Esophagus (tissue), 2 donors: ENCODE measurements around the gene NQO2. TPM values are rescaled to one million over a fixed set of nuclear protein-coding genes. Genes with fewer than 3 reads are reported as not detected.
"Not testable (repeated sequence)": the region's sequence is repeated elsewhere in the genome, so short reads cannot be mapped to it uniquely, and the experiment has no call there.

Source experiments
- H3K27ac ChIP-seq, 2 donors: one replicate each; pipeline ENCODE4 v1.5.1; 2013; ENCODE audit warnings: low read depth in 2 of 2, mild to moderate bottlenecking in 2 of 2, inconsistent platforms in 1 of 2, low read length in 1 of 2, moderate library complexity in 1 of 2
- H3K27me3 ChIP-seq, 2 donors: one replicate each; pipeline ENCODE4 v1.6.1; 2013; ENCODE audit warnings: low read length in 2 of 2, control low read depth in 1 of 2, mild to moderate bottlenecking in 1 of 2; ENCODE audit not compliant: insufficient read depth in 2 of 2, control insufficient read depth in 1 of 2
- H3K36me3 ChIP-seq, 2 donors: one replicate each; pipeline ENCODE4 v1.6.1; 2013; ENCODE audit warnings: low read length in 1 of 2; ENCODE audit not compliant: control insufficient read depth in 2 of 2, insufficient read depth in 2 of 2
- H3K4me1 ChIP-seq, 2 donors: one replicate each; pipeline ENCODE4 v1.6.1; 2013; ENCODE audit warnings: low read length in 1 of 2; ENCODE audit not compliant: control insufficient read depth in 2 of 2, insufficient read depth in 2 of 2
- H3K4me3 ChIP-seq, 2 donors: one replicate each; pipeline ENCODE4 v1.5.1; 2013; ENCODE audit warnings: low read length in 2 of 2, mild to moderate bottlenecking in 2 of 2, low read depth in 1 of 2, moderate library complexity in 1 of 2
- H3K9me3 ChIP-seq, 2 donors: one replicate each; pipeline ENCODE4 v1.6.1; 2013; ENCODE audit warnings: mild to moderate bottlenecking in 2 of 2, low read depth in 1 of 2, low read length in 1 of 2, moderate library complexity in 1 of 2; ENCODE audit not compliant: control insufficient read depth in 2 of 2, insufficient read depth in 1 of 2
- WGBS, 2 donors: extraction: QIAGEN DNeasy Blood & Tissue Kit; methylation state at CpG; one replicate each; pipeline ENCODE4 v1.1.7; 2013; 5-methylcytosine and 5-hydroxymethylcytosine counted together
- polyA plus RNA-seq, 2 donors: library from polyadenylated mRNA; stranded (reverse); fragments of 200-250 nt; gene quantifications; one replicate each; pipeline ENCODE4 v1.2.3, GENCODE V29; 2013
- donor health status: healthy with polysubstance abuse.
- donor health status: Bipolar disorder and iron deficiency.

The NQO2 gene
- polyA plus RNA-seq, 2 donors: 24.2 to 40.0 TPM

DNA sequence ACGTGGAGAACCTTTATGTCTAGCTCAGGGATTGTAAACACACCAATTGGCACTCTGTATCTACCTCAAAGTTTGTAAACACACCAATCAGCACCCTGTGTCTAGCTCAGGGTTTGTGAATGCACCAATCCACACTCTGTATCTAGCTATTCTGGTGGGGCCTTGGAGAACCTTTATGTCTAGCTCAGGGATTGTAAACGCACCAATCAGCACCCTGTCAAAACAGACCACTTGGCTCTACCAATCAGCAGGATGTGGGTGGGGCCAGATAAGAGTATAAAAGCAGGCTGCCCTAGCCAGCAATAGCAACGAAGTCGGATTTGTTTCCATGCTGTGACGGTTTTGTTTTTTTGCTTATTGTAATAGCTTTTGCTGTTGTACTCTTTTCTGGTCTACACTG, 28.5 kb downstream of the NQO2 start:
- not testable (repeated sequence) for H3K4me3 ChIP-seq, H3K4me1 ChIP-seq, H3K27me3 ChIP-seq, H3K27ac ChIP-seq, H3K9me3 ChIP-seq, H3K36me3 ChIP-seq
- 75 to 77% methylated on average over 5 of the region's 5 CpGs for WGBS, 2 donors

DNA sequence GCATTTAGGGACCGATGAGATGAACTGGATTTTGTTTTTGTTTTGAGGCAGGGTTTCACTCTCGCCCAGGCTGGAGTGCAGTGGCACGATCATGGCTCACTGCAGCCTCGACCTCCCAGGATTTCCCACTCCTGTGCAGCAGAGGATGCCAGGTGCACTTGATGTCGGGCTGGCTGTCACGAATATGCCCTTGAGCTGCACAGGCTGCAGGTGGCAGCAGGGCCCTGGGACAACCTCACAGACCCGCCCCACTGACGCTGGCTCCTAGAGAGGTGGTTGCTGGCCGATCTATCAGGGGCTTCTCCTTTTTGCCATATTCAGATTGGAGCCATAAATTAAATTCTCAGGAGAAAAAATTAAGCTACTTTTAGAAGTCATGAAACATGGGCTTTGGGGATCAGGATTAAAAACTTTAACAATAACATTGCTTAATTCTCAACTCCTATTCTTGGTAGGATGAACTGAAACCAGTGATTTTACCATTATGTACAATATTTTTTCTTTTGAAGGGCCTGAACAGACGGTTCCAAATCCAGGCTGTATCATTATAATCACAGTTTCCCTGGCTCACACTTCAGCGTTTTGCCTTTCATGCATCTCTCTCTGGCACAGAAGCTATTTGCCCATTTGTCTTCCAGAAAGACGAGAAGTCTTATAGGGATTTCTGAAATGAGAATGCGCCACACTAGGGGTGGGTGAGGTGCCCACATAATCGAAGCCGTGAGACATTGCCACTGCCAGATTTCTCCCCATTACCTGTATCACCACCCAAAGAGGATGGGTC, 32.4 kb downstream of the NQO2 start:
- no peaks in the 10 kb centered on the region for H3K9me3 ChIP-seq
- H3K4me3 ChIP-seq: no peak overlapping the region
- WGBS, 2 donors: 60 to 69% methylated on average over 15 of the region's 15 CpGs
- H3K4me1 ChIP-seq: no peaks in the 10 kb centered on the region
- H3K27ac ChIP-seq: no peak overlapping the region
- no peaks in the 10 kb centered on the region for H3K27me3 ChIP-seq
- H3K36me3 ChIP-seq: no peaks in the 10 kb centered on the region

DNA sequence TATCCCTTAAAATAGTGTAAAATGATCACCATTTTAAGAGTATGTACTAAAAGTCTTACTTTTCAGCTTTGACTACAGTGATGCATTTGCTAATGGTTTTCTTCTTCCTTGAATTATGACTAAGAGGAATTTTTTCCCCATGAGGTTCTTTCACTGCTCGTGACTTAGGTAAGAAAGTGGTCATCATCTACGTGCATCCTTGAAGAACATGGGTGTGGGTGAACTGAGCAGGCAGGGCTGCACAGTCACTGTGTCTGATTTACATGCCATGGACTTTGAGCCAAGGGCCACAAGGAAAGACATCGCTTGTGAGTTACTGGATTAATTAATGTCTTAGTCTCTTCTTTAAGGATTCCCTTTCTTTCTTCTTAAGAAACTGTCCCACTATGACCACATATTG, 33.3 kb downstream of the NQO2 start:
- Histone ChIP-seq H3K27ac (no peak overlapping the region), H3K36me3 (no peaks in the 10 kb centered on the region), H3K4me3 (no peak overlapping the region), H3K9me3 (no peaks in the 10 kb centered on the region), H3K4me1 (no peaks in the 10 kb centered on the region), H3K27me3 (no peaks in the 10 kb centered on the region)
- WGBS, 2 donors: 89 to 92% methylated on average over 3 of the region's 3 CpGs

DNA sequence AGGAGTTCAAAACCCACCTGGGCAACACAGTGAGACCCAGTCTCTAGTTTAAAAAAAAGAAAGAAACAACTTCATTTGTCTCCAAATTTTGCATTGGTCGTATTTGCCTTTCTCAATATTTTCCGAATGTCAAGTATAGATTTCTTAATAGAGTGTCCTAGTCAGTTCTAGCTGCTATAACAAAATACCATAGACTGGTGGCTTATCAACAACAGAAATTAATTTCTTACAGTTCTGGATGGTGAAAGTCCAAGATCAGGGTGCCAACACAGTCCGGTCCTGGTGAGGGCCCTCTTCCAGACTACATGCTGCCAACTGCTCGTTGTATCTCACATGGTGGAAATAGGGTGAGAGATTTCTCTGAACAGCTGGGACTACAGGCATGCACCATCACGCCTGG, 34.0 kb downstream of the NQO2 start:
- H3K36me3 ChIP-seq: no peaks in the 10 kb centered on the region
- H3K9me3 ChIP-seq: no peaks in the 10 kb centered on the region
- 92% methylated on average over 5 of the region's 5 CpGs for WGBS, 2 donors
- no peak overlapping the region for H3K4me3 ChIP-seq
- no peak overlapping the region for H3K27ac ChIP-seq
- no peaks in the 10 kb centered on the region for H3K27me3 ChIP-seq
- no peaks in the 10 kb centered on the region for H3K4me1 ChIP-seq

DNA sequence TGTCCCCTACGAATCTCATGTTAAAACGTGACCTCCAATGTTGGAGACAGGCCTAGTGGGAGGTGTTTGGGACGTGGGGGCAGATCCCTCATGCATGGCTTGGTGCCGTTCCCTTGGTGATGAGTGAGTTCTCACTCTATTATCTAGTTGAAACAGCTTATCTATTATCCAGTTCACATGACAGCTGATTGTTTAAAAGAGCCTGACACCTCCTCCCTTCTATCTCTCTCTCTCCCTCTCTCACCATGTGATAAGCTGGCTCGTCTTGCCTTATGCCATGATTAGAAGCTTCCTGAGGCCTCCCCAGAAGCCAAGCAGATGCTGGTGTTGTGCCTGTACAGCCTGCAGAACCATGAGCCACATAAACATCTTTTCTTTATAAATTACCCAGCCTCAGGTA, 35.7 kb downstream of the NQO2 start:
- Histone ChIP-seq H3K4me1 (no peaks in the 10 kb centered on the region), H3K27me3 (no peaks in the 10 kb centered on the region), H3K4me3 (no peak overlapping the region), H3K36me3 (no peaks in the 10 kb centered on the region), H3K27ac (no peak overlapping the region), H3K9me3 (no peaks in the 10 kb centered on the region)
- 72 to 76% methylated on average over 5 of the region's 5 CpGs for WGBS, 2 donors

DNA sequence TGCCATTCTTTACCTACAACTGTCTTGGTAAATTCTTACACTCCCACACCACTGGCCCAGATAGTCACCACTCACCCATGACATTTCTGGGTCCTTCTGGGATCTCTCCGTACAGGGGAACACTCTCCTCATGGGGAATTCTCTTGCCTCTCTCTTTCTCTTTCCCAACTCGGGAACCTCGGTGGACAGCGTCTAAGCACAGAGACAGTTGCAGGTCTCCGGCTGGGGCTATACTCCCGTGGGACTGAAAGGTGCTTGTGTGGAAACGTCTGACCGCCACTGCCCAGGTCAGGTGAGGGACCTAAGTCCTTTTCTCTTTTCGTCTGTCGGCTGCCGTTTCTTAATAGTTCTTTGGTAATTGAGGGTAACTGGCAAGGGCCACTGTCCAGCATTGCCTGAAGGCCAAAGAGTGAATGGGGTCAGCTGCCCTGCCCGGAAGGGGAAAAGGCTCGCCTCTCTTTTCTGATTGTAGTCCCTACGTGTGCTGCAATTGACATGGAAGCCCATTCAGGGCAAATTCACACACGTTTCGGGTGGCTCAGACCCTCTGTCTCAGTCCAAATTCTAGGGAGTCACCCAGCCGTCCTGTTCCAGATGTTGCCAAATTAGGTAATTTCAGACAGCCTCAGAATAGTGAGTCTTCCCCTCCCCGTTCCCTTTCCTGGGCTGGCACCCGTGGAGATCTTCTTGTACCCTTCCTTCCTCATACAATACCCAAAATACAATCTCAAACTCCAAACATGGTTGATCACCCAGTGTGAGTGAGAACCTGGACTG, 37.4 kb downstream of the NQO2 start:
- Histone ChIP-seq H3K4me1 (no peaks in the 10 kb centered on the region), H3K36me3 (no peaks in the 10 kb centered on the region), H3K27ac (no peak overlapping the region), H3K27me3 (no peaks in the 10 kb centered on the region), H3K4me3 (no peak overlapping the region), H3K9me3 (no peaks in the 10 kb centered on the region)
- 76 to 82% methylated on average over 19 of the region's 19 CpGs for WGBS, 2 donors

DNA sequence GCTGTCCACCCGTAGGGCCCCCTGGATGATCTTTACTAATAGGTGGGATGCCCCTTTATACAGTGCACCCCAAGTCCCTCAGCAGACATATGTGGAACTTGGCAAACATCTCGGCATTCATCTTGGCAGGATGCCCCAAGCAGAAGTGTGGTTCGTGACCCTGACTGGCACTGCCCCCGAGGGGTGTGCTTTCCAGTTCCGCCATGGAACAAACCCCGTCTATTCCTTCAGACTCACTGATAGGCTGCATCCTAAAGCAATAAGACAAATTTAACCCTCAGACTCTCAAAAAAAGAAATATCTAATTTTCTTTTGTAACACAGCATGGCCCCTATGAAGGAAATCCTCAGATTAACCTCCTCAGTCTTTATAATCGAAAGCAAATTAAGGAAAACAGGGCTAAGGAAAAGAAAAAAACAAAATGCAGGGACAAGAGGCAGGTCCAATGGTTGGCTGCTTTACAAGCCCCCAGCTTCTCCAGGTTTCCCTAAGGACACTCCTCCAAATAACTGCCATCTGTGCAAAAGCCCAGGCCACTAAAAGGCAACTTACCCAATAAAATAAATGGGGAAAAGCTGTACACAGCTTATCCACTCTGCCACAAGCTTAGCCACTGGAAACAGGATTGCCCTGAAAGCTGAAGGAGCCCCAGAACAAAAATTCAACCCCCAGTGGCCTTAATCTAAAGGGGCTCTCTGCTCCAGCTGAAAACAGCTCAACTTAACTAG, 38.1 kb downstream of the NQO2 start:
- Histone ChIP-seq H3K4me1 (no peaks in the 10 kb centered on the region), H3K27ac (no peak overlapping the region), H3K4me3 (no peak overlapping the region), H3K36me3 (no peaks in the 10 kb centered on the region), H3K9me3 (no peaks in the 10 kb centered on the region), H3K27me3 (no peaks in the 10 kb centered on the region)
- WGBS, 2 donors: 44 to 47% methylated on average over 7 of the region's 7 CpGs

DNA sequence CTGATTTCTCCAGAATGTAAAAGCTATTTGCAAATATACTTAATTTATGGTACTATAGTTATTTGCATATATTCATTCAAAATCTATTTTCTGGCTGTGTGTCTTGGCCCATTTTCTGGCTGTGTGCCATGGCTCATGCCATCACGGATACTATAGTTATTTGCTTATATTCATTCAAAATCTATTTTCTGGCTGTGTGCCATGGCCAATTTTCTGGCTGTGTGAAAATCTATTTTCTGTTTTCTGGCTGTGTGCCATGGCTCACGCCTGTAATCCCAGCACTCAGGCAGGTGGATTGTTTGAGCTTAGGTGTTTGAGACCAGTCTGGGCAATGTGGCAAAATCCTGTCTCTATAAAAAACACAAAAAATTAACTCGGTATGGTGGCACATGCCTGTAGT, 39.7 kb downstream of the NQO2 start:
- Histone ChIP-seq H3K9me3 (no peaks in the 10 kb centered on the region), H3K36me3 (no peaks in the 10 kb centered on the region), H3K4me3 (no peak overlapping the region), H3K4me1 (no peaks in the 10 kb centered on the region), H3K27me3 (no peaks in the 10 kb centered on the region), H3K27ac (no peak overlapping the region)
- WGBS, 2 donors: 36% methylated on average over 3 of the region's 3 CpGs

DNA sequence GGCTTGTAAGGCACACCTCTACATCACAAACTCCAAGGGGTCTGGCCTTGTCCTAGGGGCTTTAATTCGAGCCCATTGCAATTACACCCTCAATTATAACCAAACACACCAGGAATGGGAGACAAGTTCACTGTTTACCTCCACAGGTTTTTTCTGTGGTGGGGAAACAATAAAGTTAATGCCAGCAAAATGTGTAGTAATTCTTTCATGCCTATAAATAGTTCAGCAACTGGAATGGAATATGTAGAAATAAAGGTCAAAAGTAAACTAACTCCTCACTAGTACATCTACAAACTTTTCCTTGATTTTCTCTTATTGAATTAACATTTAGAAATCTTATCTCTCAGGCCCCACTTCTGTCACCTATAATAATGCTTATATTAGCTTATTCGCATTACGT, 41.5 kb downstream of the NQO2 start:
- Histone ChIP-seq H3K36me3 (no peaks in the 10 kb centered on the region), H3K9me3 (no peaks in the 10 kb centered on the region), H3K27ac (no peak overlapping the region), H3K4me3 (no peak overlapping the region), H3K27me3 (no peaks in the 10 kb centered on the region), H3K4me1 (no peaks in the 10 kb centered on the region)
- 92 to 96% methylated on average over 3 of the region's 3 CpGs for WGBS, 2 donors
